Muscle of leg (tissue), 11 donors: ENCODE measurements around the gene PCNX1. TPM values are rescaled to one million over a fixed set of nuclear protein-coding genes. Genes with fewer than 3 reads are reported as not detected.
A peak's percentile ranks its signal among the peaks of the same experiment; 100 is the strongest.

Source experiments
- DNase-seq: peaks from one replicate; pipeline ENCODE4 v3.0.0; 2013
- H3K27ac ChIP-seq: one replicate; pipeline ENCODE4 v1.5.1; 2013; ENCODE audit warnings: mild to moderate bottlenecking, low read length, control low read depth
- H3K27me3 ChIP-seq: one replicate; pipeline ENCODE4 v1.6.1; 2013; ENCODE audit warnings: low read length; ENCODE audit not compliant: control insufficient read depth, insufficient read depth
- H3K36me3 ChIP-seq: one replicate; pipeline ENCODE4 v1.6.1; 2013; ENCODE audit warnings: low read length; ENCODE audit not compliant: control insufficient read depth, insufficient read depth
- H3K4me1 ChIP-seq: one replicate; pipeline ENCODE4 v1.6.1; 2013; ENCODE audit warnings: low read length; ENCODE audit not compliant: control insufficient read depth, insufficient read depth
- H3K4me3 ChIP-seq: one replicate; pipeline ENCODE4 v1.5.1; 2013; ENCODE audit warnings: low read length, control low read depth
- H3K9me3 ChIP-seq: replicated peaks from 2 replicates; pipeline ENCODE4 v1.6.1; 2013; ENCODE audit warnings: low read depth, low read length; ENCODE audit not compliant: control insufficient read depth
- WGBS: methylation state at CpG from one replicate; pipeline ENCODE4 v1.1.5; 2013; ENCODE audit warnings: missing lambda C conversion rate; ENCODE audit not compliant: insufficient coverage; 5-methylcytosine and 5-hydroxymethylcytosine counted together
- polyA plus RNA-seq, 8 donors: library from polyadenylated mRNA; unstranded; fragments of 120-200 nt; gene quantifications; one replicate each; pipeline versions ENCODE4 v1.2.1 to v1.2.3, GENCODE V29; 2013; ENCODE audit warnings: inconsistent platforms in 1 of 8, low replicate concordance in 1 of 8; ENCODE audit not compliant: insufficient read length in 8 of 8, insufficient read depth in 1 of 8
- total RNA-seq: library from RNA; stranded (reverse); fragments of 120-200 nt; gene quantifications from one replicate; pipeline ENCODE4 v1.2.4, GENCODE V29; 2013

Gene PCNX1
- total and polyA plus RNA-seq, 9 donors, result 14.8 to 37.7 (median 22.4) TPM

DNA sequence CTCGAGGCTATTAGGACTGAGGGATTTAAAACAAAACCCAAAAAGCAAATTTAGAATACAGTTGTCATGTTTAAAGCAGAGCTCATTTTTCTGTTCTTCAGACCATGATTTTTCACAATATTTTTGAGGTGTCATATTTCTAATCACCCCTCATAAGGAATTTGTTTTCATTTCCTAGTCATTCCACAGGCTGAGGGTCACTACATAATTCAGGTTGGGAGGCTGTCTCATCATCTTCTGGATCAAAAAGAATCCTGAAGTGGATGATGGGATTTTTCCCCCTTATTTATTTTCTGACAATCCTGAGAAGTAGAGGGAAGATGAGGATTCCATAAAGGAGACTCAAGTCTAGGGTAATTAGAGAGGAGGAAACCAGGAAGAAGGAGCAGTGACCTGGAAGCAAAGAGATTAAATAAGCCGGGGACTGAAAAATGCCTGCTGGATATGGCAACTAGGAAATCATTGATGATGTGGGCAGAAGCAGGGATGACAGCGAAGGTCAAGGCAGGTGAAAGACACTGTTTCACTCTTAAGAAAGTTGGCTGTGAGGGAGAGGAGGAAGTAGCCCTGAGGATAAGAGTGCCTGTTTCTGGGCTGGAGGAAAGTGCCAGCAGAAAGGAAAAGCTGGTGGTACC lies 9.0 kb upstream of the PCNX1 start:
- Histone ChIP-seq H3K36me3 (no peaks in the 10 kb centered on the region), H3K9me3 (no peaks in the 10 kb centered on the region), H3K27me3 (no peaks in the 10 kb centered on the region), H3K4me3 (no peak overlapping the region), H3K4me1 (peaks cover 11% of the 10 kb centered on the region), H3K27ac (peak overlapping the region; percentile 25)
- no peak for DNase-seq
- whole genome bisulfite sequencing, result 62% methylated on average over 2 of the region's 3 CpGs

DNA sequence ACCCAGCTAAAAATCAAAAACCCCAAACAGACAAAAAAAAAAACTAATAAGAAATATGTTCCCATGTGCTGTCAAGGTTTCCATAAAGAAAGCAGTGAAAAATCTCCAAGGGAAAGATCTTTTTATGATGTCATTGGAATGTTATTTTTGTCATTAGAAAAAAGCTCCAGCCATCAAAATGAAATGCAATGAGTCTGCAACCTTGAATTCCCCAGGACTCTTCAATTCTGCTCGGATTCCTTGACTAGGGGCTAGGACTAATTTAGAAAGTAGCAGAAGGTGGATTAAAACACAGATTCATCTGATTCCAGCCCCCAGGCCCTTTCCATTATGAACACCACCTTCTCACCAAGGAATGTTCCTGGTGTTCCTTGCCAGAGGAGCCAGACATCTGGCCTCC lies 6.0 kb upstream of the PCNX1 start:
- Histone ChIP-seq H3K4me1 (peaks cover 24% of the 10 kb centered on the region), H3K27ac (no peak overlapping the region), H3K4me3 (no peak overlapping the region), H3K9me3 (no peaks in the 10 kb centered on the region), H3K36me3 (no peaks in the 10 kb centered on the region), H3K27me3 (no peaks in the 10 kb centered on the region)
- DNase-seq, result peak; percentile 71
- 13% methylated on average over 1 of the region's 1 CpG for WGBS

DNA sequence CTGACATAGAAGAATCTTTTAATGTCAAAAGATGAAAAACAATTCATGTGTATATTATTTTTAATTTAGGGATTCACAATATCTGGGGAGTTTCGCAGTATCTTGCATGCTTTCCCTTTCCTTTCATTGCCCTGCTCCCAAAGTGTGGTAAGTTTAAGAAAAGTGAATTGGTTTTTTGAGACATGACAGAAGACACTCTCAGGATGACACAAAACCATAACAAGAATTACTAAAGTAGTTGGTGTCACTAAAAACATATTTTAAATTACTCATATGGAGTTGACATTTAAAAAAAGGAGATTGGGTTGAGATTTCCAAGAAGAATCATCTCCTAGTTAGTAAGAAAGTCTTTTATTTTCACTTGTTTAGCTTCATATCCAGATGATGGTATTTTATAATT lies 5.1 kb upstream of the PCNX1 start:
- WGBS, result no CpG with 5 or more reads among the region's 1 CpG
- peaks cover 29% of the 10 kb centered on the region for H3K4me1 ChIP-seq
- no peak overlapping the region for H3K4me3 ChIP-seq
- H3K9me3 ChIP-seq, result no peaks in the 10 kb centered on the region
- DNase-seq, result no peak
- H3K27me3 ChIP-seq, result no peaks in the 10 kb centered on the region
- no peak overlapping the region for H3K27ac ChIP-seq
- no peaks in the 10 kb centered on the region for H3K36me3 ChIP-seq

DNA sequence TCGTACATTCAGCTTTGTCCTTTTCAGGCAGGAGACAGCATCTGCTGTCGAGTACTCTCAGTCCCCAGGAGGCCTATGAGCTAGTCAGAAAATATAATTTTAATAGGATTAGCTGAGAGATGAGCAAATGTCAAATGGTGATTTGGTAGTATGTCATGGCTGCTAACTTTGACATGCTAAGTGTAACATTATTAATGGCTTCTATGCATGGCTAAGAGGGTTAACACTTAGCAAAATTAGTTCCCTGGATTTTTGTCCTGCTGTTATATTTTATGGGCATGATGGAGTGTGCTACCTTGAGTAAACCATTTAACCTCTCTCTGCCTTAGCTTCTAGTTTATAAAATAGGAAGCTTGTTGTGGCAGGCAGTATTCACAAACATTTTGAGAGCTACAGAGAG lies 2.9 kb upstream of the PCNX1 start:
- no peaks in the 10 kb centered on the region for H3K27me3 ChIP-seq
- WGBS, result 39% methylated on average over 2 of the region's 2 CpGs
- no peak overlapping the region for H3K27ac ChIP-seq
- no peaks in the 10 kb centered on the region for H3K9me3 ChIP-seq
- no peaks in the 10 kb centered on the region for H3K36me3 ChIP-seq
- DNase-seq, result no peak
- peaks cover 26% of the 10 kb centered on the region for H3K4me1 ChIP-seq
- no peak overlapping the region for H3K4me3 ChIP-seq

DNA sequence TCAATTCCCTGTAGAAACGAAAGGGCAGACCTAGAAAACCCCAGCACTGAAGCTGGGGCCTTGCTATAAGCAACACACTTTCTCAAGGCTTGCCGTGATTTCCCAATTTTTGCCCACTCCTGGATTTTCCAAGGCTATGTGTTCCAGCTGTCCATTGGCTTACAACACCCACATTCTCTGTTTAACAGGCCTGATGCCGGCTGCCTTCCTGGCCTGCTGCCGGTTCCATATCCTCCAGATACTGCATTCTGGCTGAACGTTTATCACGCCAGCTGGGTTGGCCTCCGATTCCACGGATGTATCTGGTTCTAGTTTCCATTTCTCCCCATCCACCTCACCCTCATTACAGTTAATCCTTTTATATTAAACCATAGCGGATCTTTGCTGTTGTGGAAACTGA lies 2.0 kb upstream of the PCNX1 start:
- DNase-seq, result peak; percentile 91
- H3K27me3 ChIP-seq, result no peaks in the 10 kb centered on the region
- H3K36me3 ChIP-seq, result no peaks in the 10 kb centered on the region
- 27% methylated on average over 6 of the region's 9 CpGs for WGBS
- H3K27ac ChIP-seq, result peak overlapping the region; percentile 79
- no peak overlapping the region for H3K4me3 ChIP-seq
- peaks cover 26% of the 10 kb centered on the region for H3K4me1 ChIP-seq
- H3K9me3 ChIP-seq, result no peaks in the 10 kb centered on the region

DNA sequence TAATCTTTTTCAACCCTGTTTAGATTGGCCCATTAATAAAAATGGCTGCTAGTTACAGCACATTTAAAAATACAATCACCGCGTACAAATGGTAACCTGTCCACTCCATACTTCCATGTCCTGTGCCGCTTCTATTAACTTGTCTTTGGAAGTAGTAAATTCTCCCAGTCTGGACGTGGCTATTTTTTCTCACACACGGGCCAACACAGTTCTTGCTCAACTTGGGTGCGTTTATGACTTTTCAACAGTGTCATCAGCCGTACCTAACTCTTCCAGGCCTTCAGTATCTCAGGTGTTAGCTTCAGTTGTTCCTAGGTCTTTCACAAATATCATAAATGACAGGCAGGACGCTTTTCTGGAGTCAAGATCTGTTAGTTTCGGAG lies 475 bp upstream of the PCNX1 start:
- Histone ChIP-seq H3K36me3 (no peaks in the 10 kb centered on the region), H3K4me1 (peaks cover 22% of the 10 kb centered on the region), H3K27me3 (no peaks in the 10 kb centered on the region), H3K27ac (peak overlapping the region; percentile 94), H3K4me3 (peak overlapping the region; percentile 57), H3K9me3 (no peaks in the 10 kb centered on the region)
- WGBS, result 29% methylated on average over 7 of the region's 9 CpGs
- DNase-seq, result no peak

DNA sequence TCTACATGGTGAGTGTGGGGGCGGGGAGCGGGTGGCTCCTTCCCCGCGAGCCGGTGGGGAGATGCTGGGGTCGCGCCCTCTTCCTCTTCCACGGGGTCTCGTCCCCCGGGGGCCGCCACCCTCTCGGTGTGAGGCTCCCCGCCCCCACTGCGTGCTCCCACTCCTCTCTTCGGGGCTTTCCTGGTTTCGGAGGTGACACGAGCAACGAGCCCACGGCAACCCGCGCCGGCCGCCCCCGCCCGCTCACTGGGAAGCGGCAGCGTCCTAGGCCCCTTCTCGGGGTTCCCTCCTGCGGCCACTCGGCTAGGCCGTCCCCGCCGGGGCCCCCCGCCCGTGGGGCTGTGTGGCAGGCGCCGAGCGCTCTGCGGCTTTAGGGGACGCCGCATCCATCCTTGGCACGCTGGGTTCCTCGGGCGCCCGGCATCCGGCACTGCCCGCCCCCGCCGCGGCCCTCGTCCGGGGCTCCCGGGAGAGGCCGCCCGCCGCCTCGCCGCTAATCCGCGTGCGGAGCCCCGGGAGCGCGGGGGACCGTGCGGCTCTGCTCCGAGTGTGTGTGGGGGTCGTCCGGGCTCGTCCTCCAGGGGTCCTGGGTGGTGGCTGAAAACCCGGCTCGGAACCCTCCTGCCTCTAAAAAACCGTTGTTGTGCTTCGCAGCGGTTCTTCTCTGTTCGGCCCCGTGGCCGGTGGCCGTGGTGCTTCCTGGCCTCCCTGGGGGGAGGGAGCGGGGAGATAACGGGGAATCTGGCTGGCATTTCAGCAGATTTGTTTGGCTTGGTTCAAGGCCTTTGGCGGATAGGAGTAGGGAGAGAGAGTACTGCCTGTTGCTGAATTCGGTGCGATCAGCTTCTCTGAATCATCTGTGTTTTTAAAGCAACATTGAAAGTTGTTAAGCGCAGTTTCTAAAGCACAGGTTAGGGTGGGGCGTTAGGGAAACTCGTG lies 1.0 kb downstream of the PCNX1 start:
- peak; percentile 58 for DNase-seq
- Histone ChIP-seq H3K4me3 (peak overlapping the region; percentile 95), H3K4me1 (peaks cover 21% of the 10 kb centered on the region), H3K27ac (peak overlapping the region; percentile 89), H3K36me3 (no peaks in the 10 kb centered on the region), H3K27me3 (no peaks in the 10 kb centered on the region), H3K9me3 (no peaks in the 10 kb centered on the region)
- WGBS, result under 1% methylated on average over 80 of the region's 87 CpGs

DNA sequence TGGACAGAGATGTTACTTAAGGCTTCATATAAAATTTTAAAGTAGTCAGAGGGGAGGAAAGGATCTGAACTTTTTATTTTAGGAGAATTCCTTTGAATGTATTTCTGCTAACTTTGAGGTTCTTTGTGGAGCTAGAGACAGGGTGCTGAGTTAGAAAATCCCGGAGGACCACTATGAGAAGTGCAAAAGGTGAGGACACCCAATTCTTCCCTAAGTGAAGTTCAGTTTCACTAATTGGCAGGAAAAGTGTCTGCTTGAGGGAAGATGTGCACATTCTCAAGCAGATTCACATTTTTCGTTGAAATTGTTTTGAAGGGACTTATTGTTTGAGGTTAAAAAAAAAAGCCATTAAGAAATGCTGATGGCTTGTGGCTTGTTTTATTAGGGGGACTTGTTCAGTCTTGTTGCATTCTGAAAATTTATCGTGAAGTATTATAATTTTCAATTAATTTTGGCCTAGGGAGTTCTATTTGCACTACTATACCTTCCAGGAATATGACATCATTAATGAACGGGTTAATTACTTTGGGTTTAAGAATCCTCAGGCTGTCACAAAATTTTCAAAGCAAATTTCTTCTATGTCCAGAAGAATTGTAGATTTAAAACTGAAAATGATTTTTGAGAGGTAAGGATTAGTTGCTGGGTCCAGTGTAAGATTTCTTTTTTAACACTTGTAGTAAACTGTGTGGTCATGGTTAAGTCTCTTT lies 1.8 kb downstream of the PCNX1 start:
- Histone ChIP-seq H3K4me3 (peak overlapping the region; percentile 95), H3K4me1 (peaks cover 19% of the 10 kb centered on the region), H3K27me3 (no peaks in the 10 kb centered on the region), H3K9me3 (no peaks in the 10 kb centered on the region), H3K27ac (peak overlapping the region; percentile 87), H3K36me3 (no peaks in the 10 kb centered on the region)
- no peak for DNase-seq
- WGBS, result 0% methylated on average over 1 of the region's 4 CpGs

DNA sequence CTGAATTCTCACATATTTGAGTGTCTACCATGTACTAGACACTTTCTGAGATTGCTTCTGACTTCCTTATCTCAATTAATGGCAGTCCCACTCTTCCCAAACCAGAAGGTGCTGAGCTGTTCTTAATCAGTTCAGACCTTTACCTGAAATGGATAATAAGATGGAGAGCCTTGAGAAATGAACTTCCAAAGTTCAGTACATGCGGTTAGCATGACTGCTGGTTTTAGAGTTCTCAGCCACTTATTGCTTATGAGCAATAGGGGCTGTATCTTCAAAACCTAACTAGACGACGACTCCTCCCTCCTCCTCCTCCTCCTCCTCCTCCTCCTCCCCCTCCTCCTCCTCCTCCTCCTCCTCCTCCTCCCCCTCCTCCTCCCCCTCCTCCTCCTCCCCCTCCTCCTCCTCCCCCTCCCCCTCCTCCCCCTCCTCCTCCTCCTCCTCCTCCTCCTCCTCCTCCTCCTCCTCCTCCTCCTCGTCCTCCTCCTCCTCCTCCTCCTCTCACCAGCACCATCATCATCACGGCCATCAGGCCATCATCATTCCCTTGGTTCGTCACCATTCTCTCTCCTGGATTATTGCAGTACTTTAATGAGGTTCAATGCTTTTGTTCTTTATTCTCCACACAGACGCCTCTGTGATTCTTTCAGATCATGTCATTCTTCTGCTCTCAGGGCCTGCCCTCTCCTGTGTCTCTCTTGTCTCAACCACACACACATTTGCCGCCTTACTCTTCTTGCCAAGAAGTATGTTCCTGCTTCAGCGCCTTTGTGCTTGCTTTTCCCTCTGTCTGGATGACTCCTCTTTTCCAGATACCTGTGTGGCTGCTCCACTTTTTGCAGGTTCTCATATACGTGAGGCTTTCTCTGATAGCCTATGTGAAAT lies 2.7 kb downstream of the PCNX1 start:
- no peaks in the 10 kb centered on the region for H3K36me3 ChIP-seq
- no peaks in the 10 kb centered on the region for H3K27me3 ChIP-seq
- H3K9me3 ChIP-seq, result no peaks in the 10 kb centered on the region
- H3K27ac ChIP-seq, result no peak overlapping the region
- H3K4me1 ChIP-seq, result peaks cover 14% of the 10 kb centered on the region
- DNase-seq, result no peak
- 86% methylated on average over 3 of the region's 10 CpGs for WGBS
- no peak overlapping the region for H3K4me3 ChIP-seq
